ENCODE results near the gene AOPEP. TPM values are rescaled to one million over a fixed set of nuclear protein-coding genes. Genes with fewer than 3 reads are reported as not detected.

The AOPEP gene
- total RNA-seq, 6 donors from 2014 or later: 55.4 to 410 (median 111) TPM

DNA sequence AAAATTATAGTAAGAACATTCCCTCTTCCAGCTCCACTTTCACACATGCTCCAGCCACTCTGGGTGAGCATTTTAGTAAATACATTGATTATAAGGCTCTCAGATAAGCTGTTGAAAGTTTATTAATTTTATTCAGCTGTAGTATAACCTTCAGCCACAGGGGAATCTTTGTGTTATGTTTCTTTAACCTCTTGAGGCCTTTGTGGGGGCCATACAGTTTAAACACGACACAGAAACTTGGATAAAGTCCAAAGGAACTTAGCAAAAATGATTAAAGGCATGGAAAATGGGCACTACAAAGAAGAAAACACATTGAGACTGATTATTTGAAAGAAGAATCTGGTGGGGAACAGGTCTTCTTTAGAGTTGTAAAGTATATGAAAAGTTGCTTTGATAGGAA lies 70.2 kb downstream of the AOPEP start:
- Histone ChIP-seq H3K4me3 (no peak overlapping the region), H3K4me1 (peaks cover 0 to 18% (median 12%) of the 10 kb centered on the region in 4 donors), H3K27me3 (no peaks in the 10 kb centered on the region), H3K27ac (no peak overlapping the region), H3K9me3 (no peaks in the 10 kb centered on the region), H3K36me3 (peaks cover 0 to 40% (median 0%) of the 10 kb centered on the region in 4 donors)
- ATAC-seq (ENCODE audit: low FRiP score in 2 of 2) (no peak), DNase-seq (no peak)
- 26 to 44% methylated on average over 1 of the region's 1 CpG for WGBS, 2 donors
- TF ChIP-seq, protein P1, sequence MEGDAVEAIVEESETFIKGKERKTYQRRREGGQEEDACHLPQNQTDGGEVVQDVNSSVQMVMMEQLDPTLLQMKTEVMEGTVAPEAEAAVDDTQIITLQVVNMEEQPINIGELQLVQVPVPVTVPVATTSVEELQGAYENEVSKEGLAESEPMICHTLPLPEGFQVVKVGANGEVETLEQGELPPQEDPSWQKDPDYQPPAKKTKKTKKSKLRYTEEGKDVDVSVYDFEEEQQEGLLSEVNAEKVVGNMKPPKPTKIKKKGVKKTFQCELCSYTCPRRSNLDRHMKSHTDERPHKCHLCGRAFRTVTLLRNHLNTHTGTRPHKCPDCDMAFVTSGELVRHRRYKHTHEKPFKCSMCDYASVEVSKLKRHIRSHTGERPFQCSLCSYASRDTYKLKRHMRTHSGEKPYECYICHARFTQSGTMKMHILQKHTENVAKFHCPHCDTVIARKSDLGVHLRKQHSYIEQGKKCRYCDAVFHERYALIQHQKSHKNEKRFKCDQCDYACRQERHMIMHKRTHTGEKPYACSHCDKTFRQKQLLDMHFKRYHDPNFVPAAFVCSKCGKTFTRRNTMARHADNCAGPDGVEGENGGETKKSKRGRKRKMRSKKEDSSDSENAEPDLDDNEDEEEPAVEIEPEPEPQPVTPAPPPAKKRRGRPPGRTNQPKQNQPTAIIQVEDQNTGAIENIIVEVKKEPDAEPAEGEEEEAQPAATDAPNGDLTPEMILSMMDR (IDR thresholded peaks at IDR 0.05): no peak
- TF ChIP-seq POLR2A (IDR thresholded peaks at IDR 0.05) (no peak), POLR2AphosphoS5 (IDR thresholded peaks at IDR 0.05) (no peak)

DNA sequence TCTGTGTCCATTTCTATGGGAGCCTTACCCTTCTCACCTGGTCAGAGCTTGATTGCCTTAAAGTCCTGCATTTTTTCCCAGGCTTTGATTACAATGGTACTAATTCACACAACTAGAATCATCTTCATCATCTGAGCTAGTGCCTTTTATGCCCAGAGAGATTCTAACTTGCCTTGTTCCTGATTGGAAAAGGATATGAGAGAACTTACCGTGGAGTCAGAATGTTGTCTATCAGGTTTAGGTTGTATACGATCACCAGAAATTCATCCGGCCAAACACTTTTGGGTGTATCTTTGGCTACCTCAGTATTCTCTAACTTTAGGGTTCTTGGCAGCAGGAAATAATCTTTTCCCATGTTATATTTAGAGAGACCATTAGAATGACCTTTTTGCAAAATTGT lies 71.7 kb downstream of the AOPEP start:
- ATAC-seq (ENCODE audit: low FRiP score in 2 of 2) (no peak), DNase-seq (no peak)
- Histone ChIP-seq H3K4me3 (no peak overlapping the region), H3K27me3 (no peaks in the 10 kb centered on the region), H3K27ac (no peak overlapping the region), H3K36me3 (peaks cover 0 to 32% (median 0%) of the 10 kb centered on the region in 4 donors), H3K4me1 (peaks cover 0 to 18% (median 10%) of the 10 kb centered on the region in 4 donors), H3K9me3 (no peaks in the 10 kb centered on the region)
- 86 to 88% methylated on average over 3 of the region's 3 CpGs for WGBS, 2 donors
- TF ChIP-seq POLR2AphosphoS5 (IDR thresholded peaks at IDR 0.05): no peak
- TF ChIP-seq, protein P1 (IDR thresholded peaks at IDR 0.05): no peak
- TF ChIP-seq POLR2A (IDR thresholded peaks at IDR 0.05): no peak
- TF ChIP-seq EP300 (IDR thresholded peaks at IDR 0.05): no peak

DNA sequence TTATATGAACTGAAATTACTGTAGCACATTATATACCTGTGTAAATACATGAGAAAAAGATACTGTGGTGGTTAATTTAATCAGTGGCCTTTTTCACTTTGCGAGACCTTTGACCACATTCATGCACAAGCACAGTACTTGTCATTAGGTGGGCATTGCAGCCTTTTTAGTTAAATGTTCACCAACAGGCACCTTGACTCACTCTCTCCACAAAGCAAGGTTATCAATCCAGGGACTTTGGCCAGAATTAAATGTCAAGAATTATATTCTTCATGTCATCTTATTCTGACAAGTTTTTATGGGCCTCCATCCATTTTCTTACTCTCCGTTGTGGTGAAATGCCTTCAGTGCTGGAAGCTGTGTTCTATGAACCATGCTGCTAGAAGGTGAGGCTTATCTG lies 72.2 kb downstream of the AOPEP start:
- Histone ChIP-seq H3K4me3 (no peak overlapping the region), H3K27me3 (no peaks in the 10 kb centered on the region), H3K27ac (peak overlapping the region in 1 of 4 donors; percentile 59), H3K36me3 (peaks cover 0 to 31% (median 0%) of the 10 kb centered on the region in 4 donors), H3K9me3 (no peaks in the 10 kb centered on the region), H3K4me1 (peaks cover 0 to 21% (median 10%) of the 10 kb centered on the region in 4 donors)
- 92 to 94% methylated on average over 2 of the region's 2 CpGs for WGBS, 2 donors
- no peak for DNase-seq
- TF ChIP-seq POLR2A (IDR thresholded peaks at IDR 0.05) (no peak), EP300 (IDR thresholded peaks at IDR 0.05) (no peak), POLR2AphosphoS5 (IDR thresholded peaks at IDR 0.05) (no peak)
- TF ChIP-seq, protein P1 (IDR thresholded peaks at IDR 0.05): no peak
- ATAC-seq (ENCODE audit: low FRiP score in 2 of 2): no peak

DNA sequence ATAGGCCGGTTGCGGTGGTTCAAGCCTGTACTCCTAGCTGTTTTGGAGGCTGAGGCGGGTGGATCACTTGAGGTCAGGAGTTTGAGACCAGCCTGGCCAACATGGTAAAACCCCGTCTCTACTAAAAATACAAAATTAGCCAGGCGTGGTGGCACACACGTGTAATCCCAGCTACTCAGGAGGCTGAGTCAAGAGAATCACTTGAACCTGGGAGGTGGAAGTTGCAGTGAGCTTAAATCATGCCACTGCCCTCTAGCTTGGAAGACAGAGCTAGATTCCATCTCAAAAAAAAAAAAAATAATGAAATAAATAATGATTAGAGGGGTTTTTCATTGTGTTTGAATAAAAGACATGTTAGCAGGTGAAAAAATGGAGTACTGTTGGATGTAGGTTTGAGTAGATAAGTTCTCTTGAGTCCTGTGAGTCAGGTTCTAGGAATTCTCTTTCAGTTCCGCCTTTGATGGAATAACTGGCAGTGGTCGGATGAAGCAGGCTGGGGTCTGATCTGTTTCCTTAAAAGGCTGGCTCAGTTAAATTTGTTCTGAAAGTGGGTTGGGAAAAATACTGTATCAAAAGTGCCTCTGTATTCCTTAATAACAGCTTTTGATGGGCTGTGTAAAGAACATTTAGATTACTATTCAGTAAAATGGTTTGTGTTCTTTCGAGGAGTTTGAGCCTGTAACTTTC lies 73.2 kb downstream of the AOPEP start:
- H3K4me1 ChIP-seq: peaks cover 2 to 25% (median 12%) of the 10 kb centered on the region in 4 donors
- WGBS, 2 donors: 70 to 74% methylated on average over 9 of the region's 9 CpGs
- TF ChIP-seq, protein P1 (IDR thresholded peaks at IDR 0.05): no peak
- TF ChIP-seq POLR2A (IDR thresholded peaks at IDR 0.05) (no peak), EP300 (IDR thresholded peaks at IDR 0.05) (no peak), POLR2AphosphoS5 (IDR thresholded peaks at IDR 0.05) (no peak)
- H3K27ac ChIP-seq: peak overlapping the region; percentile 45 to 59 (median 52)
- H3K27me3 ChIP-seq: no peaks in the 10 kb centered on the region
- ATAC-seq (ENCODE audit: low FRiP score in 2 of 2) (peak; percentile 68 to 76), DNase-seq (no peak)
- H3K36me3 ChIP-seq: peaks cover 0 to 22% (median 0%) of the 10 kb centered on the region in 4 donors
- no peaks in the 10 kb centered on the region for H3K9me3 ChIP-seq
- no peak overlapping the region for H3K4me3 ChIP-seq

Data from upper lobe of left lung (tissue), 6 donors.